T-helper 1 cell (primary cell): ENCODE measurements around the gene TYRP1.

Experiments
- DNase-seq, 5 donors: peaks; one replicate each; pipeline ENCODE4 v3.0.0-alpha.2; 2012 to 2020

The TYRP1 gene

DNA sequence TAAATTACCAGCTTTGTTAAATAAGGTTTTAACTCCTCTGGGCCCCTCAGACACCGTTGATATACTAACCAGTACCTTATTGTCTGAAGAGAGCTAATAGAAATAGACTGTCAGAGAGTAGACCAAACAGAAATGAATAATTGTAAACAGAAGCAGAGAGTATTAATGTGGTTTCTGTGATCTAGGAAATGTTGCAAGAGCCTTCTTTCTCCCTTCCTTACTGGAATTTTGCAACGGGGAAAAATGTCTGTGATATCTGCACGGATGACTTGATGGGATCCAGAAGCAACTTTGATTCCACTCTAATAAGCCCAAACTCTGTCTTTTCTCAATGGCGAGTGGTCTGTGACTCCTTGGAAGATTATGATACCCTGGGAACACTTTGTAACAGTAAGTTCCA lies 5.1 kb downstream of the TYRP1 start:
- DNase-seq = no peak

DNA sequence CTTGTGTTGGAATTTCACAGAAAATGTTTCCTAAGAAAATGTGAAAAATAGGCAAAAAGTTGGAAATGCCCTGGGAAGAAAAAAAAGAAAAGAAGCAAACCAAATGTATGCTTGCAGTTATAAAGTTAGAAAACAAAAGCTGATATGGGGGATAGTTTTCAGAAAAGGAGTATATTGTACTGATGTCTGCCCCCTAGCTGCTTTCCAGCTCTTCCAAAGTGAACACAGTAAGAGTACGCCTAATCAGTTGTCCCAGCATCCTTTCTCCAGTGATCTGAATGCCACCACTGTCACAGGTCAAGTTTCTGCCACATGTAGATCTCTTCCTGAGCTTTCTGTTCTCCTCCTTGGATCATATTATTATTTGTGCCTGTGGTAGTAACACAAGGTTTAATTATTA lies 5.8 kb downstream of the TYRP1 start:
- DNase-seq = no peak

DNA sequence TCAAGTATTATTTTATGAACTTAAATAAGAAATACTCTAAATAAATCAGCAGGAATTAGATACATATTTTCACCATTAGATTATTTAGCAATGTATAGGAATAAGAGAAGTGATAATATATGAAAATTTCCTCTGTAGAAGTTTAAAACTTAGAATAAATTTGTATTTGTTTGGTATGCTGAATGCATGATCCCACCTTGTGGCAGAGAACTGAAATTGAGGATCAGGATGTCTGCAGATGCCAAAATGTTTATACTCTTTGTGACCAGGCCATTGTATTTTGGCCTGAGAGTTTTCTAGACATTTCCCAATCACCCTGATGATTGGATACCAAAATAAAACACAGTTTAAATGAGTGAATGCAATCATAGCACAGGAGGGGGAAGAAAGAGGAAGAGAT lies 6.3 kb downstream of the TYRP1 start:
- no peak for DNase-seq

DNA sequence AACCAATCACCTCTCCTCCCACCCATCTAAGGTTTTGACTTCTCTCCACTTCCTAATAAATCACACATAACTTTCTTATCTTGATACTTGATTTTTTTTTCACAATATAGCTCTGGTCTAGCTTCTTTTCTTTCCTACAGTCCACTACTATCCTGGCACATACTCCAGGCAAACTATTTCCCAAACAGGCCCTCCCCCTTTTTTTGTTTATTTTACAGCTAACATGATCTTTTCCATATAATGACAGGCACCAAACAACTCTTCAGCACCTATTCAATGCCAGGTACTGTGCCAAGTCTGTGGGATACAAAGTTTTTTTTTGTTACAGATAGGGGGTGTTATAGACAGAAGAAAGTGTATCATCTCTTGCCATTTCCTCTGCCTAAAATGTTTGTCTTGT lies 7.9 kb downstream of the TYRP1 start:
- DNase-seq = no peak

DNA sequence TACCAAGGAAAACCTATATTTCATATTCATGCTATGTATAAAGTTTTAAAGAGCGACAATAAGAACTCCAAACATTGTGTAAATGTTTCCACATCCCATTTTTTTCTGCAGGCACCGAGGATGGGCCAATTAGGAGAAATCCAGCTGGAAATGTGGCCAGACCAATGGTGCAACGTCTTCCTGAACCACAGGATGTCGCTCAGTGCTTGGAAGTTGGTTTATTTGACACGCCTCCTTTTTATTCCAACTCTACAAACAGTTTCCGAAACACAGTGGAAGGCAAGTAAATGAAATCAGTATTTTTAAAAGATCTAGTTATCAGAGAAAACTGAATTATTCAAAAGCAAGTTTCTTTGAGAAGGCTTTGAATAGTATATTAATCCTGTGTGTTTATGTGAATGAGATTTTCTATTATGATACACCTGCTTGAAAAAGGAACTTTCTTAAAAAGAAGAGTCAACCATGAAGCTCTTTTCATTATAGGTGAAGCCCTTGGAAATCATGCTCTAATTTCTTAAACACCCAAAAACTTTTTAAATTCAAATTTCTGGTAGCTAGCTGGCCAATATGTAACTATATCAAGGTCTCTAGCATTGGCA lies 9.1 kb downstream of the TYRP1 start:
- no peak for DNase-seq

DNA sequence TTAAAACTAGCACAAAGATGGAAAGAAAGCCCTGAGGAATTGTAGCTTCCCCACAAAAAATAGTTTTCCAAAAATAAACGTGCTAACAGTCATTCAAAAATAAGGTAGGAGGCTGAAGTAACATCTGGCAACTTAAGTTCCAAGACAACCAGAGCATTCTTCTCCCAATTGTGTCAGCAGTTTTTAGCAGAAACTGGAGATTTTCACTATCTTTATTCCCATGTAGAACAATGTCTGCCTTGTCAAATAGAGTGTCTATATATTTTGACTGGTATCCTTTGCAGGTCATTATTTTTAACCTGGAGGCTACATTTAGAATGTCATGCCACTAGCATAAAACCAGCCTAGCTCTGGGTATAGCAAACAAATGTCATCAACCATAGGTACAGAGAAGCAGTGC lies 10.8 kb downstream of the TYRP1 start:
- DNase-seq = no peak

DNA sequence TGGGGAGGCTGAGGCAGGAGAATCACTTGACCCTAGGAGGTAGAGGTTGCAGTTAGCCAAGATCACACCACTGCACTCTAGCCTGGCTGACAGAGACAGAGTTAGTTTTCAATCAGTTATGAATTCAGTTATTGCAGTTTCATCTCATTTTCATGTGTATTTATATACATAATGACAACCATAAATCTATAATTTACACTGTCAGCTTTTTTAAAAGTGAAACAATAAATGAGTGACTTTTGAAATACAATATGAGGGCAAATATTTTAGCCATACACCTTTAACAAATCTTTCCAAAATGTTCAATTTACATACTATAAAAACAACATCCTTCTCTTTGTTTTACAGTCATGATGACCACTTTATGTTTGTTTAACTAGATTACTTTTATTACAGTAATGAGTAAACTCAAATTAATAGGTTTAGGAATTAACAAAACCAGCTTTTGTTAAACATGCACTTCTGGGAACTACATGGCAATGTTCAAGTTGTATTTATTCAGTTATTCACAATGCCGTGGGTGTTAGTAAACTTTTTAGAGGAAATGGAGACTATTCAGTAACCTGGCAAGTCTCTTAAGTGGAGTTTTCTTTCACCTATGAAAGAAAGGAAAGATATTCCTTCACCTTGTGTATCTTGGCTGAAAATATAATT lies 12.7 kb downstream of the TYRP1 start:
- DNase-seq = no peak

DNA sequence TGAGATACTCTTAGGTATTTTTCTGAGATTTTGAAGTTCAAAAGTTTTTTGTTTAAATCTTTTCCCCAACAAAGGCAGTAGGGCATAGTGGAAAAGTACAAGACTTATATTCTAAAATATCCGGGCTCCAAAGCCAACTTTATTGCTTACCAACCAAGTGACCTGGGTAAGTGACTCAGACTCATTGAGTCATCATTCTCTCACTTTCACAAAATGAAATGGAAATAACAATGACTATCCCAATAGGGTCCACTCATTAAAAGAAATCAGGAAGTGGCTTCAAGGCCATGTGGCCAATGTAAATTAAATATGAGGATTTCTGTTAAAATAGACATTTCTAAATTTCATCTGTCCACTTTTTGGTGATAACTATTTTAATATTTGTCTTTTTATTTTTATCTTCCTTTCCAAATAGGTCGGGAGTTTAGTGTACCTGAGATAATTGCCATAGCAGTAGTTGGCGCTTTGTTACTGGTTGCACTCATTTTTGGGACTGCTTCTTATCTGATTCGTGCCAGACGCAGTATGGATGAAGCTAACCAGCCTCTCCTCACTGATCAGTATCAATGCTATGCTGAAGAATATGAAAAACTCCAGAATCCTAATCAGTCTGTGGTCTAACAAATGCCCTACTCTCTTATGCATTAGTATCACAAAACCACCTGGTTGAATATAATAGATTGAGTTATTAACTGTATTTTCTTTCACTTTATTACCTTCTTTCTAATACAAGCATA lies 15.5 kb downstream of the TYRP1 start:
- no peak for DNase-seq

DNA sequence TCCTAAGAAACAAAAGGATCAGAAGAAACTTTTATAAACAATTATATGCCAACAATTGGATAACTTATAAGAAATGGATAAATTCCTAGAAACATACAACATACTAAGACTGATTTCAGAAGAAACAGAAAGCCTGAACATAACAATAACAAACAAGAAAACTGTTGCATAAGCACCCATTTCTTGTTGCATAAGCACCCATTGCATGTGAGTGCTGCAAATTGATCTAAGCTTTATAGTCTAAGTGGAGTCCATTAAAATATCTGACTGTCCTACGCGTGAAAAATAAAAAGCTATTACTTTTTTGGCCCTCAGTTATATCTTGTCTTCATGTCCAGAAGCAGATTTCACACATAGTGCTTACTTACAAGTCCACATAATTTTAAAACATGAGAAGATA lies 19.3 kb downstream of the TYRP1 start:
- no peak for DNase-seq

DNA sequence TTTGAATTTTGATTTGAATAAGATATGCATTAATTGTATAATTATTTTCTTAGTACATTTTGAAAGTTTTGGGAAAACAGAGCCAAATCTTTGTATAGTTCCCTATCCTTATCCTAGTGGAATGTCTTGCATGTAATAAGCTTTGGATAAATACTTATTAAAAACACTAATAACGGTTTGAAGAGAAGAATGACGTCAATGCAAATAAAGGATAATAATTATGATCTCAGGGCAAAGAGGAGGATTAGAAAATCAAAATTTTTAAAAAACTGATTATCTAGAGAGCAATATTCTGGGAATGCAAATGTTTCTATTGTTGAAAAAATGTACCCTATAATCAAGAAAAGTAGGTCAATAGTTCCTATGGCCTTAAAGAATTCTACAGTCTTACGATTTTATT lies 22.1 kb downstream of the TYRP1 start:
- no peak for DNase-seq

DNA sequence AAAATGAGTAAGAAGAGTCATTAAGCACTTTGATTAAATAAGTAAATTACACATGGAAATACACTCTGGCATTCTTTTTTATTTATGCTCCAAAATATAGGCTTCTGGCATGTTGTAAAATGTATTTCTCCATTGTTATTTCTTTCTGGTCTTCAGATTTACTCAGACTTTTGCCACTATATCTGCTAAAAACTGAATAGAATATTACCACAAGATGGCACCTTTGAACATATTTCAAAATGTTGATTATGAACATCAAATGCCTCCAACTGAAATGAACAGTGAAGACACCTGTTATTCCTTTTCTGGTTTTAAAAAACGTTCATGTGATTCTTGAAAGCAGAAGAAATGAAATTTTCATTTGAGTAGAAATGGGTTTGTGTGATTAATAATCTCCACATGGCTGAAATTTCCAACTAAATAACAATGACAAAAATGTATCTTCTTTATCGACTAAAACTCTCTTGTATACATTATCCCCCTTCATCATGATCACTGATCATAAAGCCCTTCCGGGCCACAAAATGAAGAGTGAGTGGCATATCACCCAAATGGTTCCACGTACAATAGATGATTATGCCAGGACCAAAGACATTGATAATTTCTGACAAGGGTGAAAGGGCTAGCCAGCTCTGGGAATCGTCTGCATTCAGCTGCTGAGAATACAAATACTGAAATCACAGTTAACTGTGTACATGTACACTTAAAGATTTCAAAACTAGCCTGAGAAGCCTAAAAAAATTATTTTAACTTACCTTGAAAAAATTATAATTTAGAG lies 23.8 kb downstream of the TYRP1 start:
- DNase-seq = no peak

DNA sequence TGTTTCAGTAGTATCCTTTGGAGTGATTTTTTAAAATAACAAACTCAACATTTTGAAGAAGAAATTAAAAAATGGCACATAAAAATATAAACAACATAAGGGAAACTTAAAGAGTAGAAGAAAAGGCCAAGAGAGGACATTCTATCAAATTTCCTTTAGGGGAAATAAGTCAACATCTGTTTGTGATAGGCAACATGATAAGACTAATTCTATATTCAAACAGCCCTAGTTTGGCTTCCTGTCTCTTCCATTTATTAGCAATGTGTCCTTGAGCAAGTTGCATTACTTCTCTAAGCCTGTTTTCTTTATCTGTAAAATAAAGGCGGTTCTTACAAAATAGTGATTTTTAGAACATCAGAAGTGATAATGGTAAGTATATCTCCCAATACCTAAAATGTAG lies 24.7 kb downstream of the TYRP1 start:
- DNase-seq = no peak

DNA sequence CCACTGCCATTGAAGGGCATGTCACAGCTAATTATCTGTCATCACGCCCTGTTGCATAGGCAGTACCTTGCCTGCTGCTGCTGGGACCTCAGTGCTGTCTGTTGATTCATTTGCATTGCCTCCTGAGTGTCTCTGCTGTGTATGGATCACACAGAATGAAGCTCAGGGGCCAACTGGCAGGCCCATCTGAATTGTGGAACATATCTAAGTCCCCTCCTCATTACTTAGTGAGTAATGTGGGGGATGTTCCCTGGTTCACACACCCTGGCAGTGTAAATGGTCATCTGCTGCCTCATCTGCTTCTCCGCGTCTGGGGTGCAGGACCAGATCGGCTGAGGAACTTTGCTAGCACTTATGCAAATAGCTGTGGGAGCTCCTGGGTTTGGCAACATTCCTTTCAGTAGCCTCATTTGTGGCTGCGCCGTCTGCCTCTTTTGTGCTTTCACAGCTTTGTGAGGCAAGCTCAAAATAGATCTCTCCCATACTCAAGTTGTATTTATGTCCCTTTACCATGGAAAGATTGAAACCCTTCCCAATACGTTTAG lies 25.4 kb downstream of the TYRP1 start:
- no peak for DNase-seq

DNA sequence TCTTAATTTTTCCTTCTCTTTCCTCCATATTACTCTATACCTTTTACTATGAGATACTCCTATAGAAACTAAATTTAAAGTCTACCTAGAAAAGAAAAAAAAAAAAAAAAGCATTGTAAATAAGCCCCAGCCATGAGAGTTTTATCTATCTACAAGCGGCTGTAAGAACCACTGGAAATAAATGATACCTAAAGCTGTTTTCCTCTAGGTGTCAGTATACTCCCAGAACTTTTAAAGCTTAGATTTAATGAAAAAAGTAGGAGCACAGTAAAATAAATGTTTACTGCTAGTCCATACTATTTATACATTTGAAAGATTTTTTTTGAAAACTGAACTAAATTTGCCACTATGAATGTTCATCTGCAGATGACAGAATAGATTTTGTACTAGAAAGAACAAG lies 26.2 kb downstream of the TYRP1 start:
- DNase-seq = no peak

DNA sequence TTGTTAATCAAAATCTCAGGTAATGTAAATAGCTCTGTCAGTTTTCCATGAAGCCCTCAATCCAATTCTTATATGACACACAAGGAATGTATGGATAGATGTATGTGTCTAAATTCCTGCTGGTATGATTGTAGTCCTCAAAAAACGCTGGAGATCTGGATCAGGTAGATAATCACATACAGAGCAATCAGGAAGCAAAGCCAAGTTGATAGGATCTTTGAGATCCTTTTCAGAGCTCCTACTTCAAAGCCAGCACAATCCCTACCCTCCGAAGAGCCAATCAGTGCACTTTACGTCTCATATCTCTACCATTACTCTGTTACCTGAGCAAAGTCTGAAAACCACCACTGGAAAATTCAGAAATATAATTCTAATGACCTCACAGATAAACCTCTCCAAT lies 27.4 kb downstream of the TYRP1 start:
- no peak for DNase-seq

DNA sequence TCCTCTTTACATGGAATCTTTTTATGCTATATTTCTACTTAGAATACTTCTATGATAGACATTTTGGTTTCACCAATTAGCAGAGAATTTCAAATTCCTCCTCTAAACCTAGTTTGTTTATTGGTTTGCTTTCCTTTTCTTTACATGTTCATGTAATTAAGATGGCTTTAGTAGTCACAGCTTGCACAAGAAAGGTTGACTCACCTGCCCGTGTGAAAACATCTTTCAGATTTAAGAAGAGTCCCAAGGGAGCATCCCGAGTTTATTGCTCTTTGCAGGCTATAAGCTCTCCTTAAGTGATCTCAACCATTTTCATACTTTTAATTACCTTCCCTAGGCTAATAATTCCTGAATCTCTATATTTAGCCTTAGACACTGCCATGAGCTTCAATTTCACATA lies 28.9 kb downstream of the TYRP1 start:
- no peak for DNase-seq

DNA sequence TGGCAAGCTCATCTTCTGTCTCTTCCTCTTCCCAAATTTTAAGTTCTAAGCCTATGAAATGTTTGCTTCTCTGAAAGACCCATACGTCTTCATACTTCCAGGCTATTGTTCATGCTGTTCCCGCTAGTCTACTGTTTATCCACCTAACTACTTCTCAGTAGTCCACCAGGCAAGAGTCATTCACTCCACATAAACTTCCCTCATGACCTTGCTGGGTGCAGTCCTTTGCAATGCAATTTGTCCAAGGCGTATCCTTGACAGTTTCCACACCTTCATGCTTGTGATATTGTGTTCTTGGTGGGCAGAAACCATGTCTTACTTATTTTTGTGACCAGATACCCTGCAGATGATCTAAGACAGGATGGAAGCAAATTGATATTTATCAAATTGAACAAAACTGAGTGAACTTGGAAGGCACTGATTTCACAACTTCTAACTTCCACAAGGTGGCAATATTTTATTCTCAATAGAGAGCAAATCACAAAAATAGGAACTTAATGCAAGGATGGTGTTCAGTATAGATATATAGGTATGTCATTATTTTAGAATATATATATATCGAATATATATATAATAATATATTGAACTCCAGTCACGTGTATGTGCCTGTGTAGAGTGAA lies 30.3 kb downstream of the TYRP1 start:
- DNase-seq = no peak

DNA sequence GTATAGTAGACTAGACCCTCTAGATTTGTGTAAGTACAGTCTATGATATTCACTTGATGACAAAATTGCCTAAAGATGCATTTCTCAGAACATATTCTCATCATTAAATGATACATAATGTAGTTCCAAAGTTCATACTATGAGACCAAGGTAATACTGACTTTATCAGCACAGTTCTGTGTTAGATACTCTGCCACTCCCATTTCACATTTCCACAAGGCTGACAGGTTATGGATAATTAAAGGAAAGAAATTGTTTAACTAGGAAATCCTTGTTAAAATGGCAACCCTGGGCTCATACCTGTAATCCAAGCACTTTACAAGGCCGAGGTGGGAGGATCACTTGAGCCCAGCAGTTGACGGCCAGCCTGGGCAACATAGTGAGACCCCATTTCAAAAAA lies 33.6 kb downstream of the TYRP1 start:
- no peak for DNase-seq

DNA sequence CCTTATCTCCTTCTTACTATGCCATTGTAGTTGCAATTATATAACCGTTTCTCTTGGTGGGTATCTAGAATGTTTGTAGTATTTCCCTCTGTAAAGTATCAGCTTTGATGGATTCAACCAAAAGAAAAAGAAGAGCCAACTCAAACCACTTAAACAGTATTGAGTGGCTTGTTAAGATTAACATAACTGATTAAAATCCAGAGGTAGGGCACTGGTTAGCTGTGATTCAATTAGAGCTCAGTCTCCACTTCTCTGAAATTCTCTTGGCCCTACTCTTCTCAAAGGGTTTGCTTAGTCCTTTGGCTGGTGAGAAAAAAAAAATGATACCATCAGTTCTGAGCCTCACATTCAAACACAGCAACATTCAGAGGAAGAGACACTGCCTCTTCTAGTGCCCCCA lies 37.0 kb downstream of the TYRP1 start:
- no peak for DNase-seq

DNA sequence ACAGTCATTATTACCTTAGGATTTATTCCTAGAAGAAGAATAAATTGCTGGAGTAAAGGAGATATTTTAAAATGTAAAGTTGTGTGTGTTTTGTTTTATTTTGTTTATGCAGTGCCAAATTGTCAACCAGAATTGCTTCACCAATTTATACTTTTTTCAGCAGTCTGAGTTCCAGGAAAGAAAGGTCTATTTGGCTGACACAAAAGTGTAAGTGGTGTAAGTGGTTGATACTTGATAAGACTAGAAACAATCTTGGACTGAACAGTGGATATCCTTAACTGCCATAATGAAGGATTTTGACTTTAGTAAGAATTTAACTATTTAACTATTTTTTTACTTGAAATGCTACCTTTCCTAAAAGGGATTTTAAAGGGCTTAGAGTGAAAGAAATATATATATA lies 37.7 kb downstream of the TYRP1 start:
- no peak for DNase-seq

DNA sequence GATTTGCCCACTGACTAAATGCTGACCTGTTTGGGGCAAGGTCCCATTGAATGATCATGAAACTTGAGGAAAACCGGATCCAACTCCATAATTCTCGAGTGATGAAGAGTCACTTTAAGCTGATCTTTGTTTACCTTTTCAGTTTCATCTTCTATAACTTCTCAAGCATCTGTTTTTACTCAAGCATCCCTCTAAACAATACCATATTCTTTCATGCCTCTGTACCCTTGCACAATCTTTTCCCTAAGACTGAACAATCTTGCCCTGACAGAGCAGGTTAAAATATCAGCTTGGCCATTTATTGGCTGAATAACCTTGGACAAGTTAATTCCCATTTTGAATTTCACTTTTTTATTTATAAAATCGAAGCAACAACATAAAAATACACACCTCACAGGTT lies 39.8 kb downstream of the TYRP1 start:
- DNase-seq = no peak

DNA sequence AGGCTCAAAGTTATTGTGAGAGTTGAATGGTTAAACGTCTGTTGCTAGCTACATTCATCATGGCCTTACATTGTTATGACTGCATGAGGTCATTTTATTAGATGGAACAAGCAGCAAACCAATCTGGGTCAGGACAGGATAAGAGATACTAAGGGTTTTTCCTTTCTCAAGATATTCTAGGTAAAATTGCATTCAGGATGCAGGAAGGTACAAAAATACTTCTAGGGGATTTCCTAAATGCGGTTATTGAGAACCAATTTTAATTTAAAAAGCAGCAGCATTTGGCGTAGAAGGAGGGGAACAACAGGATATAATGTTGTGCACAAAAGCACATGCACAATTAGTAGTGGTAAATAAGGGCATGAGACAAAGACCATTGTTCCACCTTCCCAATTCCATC lies 42.5 kb downstream of the TYRP1 start:
- DNase-seq = no peak

DNA sequence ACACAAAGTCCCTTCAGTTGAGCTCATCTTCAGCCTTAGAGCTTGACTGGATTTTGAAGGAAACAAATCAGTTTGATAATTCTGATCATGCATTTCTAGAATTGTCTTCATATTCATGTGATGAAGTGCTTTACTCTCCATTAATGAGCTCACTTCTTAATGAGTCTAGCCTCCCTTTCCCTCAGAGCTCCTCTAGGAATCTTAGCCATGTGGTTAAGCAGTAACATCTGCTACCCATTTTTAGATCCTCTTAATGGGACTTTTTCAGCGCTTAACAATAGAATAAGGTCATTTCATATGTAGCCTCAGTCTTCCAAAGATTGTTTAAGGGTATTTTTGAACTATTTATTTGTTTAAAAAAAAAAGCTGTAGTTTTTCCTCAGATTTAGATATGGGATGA lies 44.7 kb downstream of the TYRP1 start:
- DNase-seq = no peak
